CD4-positive, alpha-beta T cell treated with Interleukin-6 for 4 hours (primary cell): ENCODE results near the gene FXYD4.
"Not testable (repeated sequence)": the region's sequence is repeated elsewhere in the genome, so short reads cannot be mapped to it uniquely, and the experiment has no call there.

Experiments used
- DNase-seq: peaks from one replicate; pipeline ENCODE4 v3.0.0-alpha.2; 2020; ENCODE audit warnings: mixed read lengths

FXYD4 gene

GRCh38 chr10:43421201-43421507 is 49.7 kb downstream of the FXYD4 start:
- no peak for DNase-seq

- no peak for DNase-seq
Observed at GRCh38 chr10:43421519-43421918, 50.1 kb downstream of the FXYD4 start.

GRCh38 chr10:43421944-43422343 is 50.5 kb downstream of the FXYD4 start:
- DNase-seq: not testable (repeated sequence)

DNA sequence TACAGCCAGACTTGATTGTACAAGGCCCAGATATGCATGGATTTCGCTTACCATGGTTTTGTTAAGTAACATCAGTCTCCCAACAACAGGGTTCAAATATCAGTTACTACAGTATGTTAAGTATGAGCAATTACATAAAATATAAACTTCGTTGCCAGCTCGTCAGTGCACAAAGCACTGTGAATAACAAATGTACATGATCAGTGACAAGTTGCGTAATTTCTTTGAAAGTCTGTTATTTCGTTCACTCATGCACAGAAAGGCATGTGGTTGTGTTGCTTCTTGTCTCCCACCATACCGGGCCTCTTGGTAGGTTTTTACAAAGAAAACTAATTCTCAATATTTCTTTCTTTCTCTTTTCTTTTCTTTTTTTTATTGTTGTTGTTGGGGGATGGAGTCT is 53.0 kb downstream of the FXYD4 start:
- DNase-seq: no peak
